GM18870 (cell line): ENCODE measurements around the gene RAX2.
"Not testable (repeated sequence)": the region's sequence is repeated elsewhere in the genome, so short reads cannot be mapped to it uniquely, and the experiment has no call there.

Experiments used
- ATAC-seq: cut with Tn5 transposase; IDR thresholded peaks from one replicate; pipeline ENCODE4 v1.9.1; 2021; ENCODE audit warnings: moderate library complexity; ENCODE audit not compliant: unreplicated experiment

Gene RAX2

DNA sequence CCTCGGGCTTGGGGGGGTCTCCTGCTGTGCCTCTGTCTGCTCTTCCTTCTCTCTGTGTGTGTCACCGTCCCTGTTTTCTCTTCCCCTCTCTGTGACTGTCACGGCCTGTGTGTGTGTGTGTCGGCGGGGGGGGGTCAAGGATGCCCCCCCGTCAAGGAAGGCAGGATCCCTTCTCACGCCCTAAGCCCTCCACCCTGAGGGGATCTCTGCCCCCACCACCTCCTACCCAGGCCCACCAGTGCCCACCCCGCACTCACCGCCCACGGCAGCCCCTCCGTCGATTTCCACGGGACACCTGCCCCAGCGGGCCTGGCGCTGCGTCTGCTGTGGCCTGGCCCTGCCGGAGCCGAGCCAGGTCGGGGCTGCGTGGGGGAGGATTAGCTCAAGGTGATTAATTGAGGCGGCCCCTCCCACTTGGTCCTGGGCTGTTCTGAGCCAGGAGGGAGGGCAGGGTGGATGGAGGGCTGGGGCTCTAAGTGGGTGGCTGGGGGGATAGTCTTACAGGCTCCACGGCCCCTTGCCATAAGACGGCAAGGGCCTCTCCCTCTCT lies at the start of gene RAX2:
TSS of gene RAX2 (minus strand) at position 323 of the 550 bp plus-strand sequence. CDS start 486 bp downstream, outside the sequence.
- ATAC-seq = no peak

DNA sequence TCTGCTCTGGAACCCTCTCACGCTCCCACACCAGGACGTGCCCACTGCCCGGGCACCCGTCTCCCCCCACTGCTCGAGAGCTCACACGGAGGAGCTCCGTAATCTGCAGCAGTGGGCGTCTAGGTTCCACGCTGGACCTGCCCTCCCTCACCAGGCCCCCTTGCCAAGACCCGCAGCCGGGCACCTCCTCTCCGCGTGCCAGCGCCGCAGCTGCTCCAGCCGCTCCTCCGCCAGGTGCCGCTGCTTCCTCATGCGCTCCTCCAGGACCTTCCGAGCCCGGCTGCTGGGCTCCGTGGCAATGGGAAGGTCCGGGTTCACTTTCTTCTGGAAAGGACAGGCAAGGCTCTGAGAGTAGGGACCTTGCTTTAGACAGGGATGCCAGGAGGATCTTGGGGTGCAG lies 49.1 kb upstream of the RAX2 start:
- ATAC-seq = no peak

DNA sequence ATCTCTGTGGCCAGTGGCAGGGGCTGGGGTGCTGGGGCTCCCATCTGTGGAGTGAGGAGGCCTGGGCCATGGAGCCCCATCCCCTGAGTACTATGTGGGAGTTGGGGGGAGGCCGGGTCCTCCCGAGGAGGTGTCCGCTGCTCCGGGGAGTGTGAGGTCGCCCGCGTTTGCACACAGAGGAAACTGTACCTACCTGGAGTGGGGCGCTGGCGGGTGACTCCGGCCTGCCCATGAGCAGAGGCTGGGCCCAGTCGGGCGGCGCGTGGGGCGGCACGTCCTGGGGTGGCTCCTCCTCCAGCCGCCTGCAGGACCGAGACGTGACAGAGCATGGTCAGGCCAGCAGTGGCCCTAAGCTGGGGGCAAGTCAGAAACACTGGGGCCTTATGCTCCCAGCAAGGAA lies 48.0 kb upstream of the RAX2 start:
- ATAC-seq = no peak

DNA sequence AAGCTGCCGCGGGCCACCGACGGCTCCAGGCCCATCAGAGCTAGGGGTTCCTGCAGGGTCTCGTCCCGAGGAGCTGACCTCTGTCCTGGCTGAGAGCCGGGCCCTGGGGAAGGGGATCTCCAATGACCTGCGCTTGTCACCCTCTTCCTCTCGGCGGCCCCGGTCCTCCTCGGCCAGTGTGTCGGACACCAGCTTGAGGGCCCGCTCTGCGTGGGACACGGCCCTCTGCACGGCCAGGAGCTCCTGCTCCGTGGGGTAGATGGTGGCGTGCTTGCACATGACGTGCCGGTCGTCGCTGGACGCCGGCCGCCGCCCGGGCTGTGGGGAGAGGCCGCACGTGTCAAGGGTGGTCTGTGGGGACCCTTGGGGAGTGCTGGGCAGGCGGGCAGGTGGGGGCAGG lies 46.9 kb upstream of the RAX2 start:
- no peak for ATAC-seq

DNA sequence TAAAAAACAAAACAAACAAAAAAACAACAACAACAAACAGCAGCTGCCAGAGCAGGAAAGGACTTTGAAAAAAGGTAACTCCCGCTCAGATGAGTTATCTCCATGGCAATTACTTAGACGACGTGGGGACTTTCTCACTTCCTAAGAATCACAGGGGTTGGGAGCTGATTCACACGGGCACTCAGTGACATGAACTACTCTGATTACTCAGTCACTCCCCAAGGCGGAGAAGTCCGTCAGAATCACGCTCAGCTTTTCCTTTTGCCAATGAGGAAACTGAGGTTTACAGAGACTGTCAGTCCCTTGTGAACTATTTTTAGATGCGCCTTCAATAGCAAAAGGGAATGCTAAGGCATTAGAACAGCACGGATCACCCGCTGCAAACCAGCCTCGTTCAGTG lies 46.4 kb upstream of the RAX2 start:
- ATAC-seq = no peak

DNA sequence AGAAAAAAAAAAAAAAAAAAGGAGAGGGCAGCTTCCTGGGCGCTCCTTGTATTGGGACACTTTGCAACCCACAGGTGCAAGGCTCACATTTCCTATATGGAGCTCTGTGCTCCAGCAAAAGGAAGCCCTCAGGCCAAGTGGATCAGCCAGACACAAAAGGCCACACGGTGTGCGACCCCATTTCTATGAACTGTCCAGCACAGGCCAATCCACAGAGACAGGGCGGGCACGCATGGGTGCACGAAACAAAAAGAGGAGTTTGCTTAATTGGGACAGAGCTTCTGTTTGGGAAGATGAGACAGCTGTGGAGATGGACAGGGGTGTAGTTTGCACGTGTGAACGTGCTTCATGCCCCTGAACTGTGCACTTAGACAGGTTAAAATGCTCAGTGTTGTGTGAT lies 45.7 kb upstream of the RAX2 start:
- no peak for ATAC-seq

DNA sequence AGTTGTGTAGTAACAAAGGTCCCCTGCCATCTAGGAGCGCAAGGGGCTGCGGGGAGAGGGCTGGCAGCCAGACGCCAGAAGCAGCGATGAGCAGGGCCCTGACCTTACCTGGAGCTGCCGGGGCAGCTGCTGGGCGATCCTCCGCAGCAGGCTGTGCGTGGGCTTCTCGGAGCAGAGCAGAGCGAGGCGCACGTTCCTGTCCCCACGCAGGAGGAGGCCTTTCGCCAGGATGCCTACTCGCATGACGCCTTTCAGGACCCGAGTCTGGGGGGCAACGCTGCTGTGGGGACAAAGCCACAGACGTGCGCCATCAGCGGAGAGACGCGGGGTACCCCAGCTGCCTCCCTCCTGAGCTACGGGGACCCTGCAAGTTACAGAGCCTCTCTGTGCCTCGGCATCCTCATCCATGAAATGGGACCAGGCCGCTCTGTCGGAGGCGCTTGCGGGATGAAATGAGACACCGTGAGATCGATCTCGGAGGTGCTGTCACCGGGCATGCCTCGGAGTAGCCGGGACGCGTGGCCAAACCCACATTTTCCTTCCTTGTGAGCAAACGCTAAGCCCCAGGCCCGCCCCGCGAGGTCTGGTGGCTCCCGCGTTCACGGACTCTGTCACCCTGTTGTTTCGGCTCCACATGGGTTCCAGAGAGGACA lies 44.7 kb upstream of the RAX2 start:
- no peak for ATAC-seq

DNA sequence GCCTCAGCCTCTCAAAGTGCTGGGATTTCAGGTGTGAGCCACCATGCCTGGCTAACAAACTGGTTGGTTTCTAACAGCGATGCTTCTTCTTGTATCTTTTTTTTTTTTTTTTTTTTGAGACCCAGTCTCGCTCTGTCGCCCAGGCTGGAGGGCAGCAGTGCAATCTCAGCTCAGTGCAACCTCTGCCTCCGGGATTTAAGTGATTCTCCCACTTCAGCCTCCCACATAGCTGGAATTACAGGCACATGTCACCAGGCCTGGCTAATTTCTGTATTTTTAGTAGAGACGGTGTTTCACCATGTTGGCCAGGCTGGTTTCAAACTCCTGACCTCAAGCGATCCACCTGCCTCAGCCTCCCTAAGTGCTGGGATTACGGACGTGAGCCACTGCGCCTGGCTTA lies 44.1 kb upstream of the RAX2 start:
- not testable (repeated sequence) for ATAC-seq

DNA sequence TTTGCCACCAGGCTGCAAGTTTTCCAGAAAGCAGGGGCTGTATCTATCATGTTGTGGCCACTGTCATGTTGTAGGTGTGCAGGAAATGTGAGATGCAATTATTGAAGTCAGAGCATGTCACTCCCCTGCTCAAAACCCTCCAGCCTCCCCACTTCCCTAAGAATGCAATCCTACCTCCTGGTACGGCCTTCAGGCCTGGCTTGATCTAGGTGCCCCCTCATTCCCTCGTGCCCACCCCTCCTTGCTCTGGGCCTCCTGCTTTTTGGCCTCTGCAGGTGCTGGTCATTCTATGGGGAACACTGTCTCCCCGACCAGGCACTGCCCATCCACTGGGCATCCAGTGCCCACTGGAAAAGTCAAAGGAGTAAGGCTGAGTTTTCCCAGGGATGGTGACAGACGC lies 42.6 kb upstream of the RAX2 start:
- ATAC-seq = no peak

DNA sequence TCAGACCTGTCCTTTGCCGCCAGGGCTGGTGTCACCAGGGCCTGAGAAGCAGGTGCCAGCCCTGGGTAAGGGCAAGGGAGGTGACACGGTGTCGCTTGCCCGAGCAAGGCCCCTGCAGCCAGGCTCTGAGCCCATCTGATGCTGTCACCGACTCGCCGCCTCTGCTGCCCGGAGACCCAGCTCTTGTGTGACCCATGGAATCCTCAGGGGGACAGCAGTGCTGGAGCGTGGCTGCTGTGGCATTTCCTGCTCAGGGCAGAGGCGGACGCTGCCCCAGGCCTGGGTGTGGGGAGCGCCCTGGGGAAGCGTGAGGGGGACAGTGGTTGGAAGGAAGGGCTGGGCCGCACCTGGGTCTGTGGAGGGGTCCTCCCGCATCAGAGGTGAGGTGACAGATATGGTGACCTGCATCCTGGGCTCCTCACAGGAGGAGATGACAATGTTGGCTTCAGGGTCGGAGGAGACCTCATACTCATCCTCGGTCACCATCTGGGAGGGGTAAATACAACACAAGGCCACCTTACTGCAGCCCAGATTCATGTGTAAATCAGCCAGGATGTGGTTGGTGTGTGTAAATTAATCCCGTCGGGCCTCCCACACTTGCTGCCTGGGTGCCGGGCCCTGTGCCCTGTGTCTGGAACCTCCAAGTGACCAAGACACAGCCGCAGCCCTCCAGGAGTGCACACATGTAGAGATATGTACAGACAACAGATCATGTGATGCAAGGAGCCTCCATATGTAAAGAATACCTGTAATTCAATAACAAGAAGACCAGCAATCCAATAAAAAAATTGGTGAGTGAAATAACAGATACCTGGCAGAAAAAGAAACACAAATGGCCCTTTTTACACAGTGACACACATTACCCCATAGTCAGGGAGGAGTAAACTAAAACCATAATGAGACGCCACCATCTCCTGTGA lies 41.7 kb upstream of the RAX2 start:
- no peak for ATAC-seq

DNA sequence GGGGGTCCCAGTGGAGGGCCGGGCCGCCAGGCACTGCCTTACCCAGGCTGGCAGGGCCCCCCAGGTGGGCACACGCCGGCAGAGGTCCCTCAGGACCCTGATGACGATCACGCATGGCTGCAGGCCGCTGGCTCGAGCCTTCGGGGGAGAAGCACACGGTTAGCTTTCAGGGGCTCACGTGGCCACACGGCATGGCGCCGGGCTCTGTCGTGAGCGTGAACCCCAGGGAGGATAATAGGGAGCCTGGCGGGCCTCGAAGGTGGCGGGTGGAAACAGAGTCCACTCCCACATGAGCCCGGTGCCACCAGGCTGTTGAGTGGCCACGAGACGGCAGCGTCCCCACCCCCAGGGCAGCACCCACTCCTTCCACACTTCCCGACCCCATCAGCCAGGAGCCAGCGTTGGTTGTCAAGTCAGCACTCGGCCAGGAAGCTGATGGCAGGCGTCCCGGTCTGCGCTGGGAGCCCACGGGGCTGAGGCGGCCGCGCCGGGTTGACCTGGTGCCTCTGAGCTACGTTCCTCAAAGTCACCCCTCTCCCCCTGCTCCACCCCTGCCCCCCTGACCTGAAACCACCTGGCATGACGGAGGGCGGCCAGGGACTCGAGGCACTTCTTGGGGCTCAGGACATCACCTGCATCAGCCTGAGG lies 38.8 kb upstream of the RAX2 start:
- no peak for ATAC-seq

DNA sequence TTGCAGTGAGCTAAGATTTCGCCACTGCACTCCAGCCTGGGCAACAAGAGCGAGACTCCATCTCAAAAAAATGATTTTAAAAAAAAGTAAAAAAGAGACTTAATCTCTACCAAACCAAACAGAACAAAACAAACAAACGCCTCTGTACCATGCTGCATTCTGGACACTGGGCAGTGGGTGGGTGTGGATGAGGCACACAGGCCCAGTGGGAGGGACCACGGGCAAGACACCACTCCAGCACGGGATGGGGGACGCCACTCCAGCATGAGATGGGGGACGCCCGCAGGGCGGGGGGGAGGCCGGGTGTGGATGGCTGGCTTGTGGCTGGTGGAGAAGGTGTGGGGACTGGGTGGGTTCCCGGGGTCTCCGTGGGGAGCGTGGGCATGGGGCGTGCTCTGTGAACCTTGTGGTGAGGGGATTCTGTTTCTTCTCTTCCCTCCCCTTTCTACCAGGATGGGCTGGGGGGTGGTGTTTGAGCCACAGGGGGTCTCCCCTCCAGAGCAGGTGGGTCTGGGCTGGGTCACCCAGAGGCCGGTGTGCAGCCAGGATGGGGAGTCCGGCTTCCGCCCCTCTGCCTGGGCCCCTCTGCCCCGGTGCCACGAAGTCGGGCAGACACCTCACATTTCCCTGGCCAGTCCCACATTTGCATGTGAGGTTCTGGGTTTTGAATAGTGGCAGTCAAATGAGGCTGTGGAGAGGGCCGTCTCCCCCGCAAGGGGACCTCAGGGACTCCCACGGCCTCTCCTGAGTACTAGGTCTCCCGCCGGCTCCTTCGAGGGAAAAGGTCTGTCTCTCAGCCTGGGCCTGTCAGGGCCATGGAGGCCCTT lies 38.1 kb upstream of the RAX2 start:
- ATAC-seq = no peak

DNA sequence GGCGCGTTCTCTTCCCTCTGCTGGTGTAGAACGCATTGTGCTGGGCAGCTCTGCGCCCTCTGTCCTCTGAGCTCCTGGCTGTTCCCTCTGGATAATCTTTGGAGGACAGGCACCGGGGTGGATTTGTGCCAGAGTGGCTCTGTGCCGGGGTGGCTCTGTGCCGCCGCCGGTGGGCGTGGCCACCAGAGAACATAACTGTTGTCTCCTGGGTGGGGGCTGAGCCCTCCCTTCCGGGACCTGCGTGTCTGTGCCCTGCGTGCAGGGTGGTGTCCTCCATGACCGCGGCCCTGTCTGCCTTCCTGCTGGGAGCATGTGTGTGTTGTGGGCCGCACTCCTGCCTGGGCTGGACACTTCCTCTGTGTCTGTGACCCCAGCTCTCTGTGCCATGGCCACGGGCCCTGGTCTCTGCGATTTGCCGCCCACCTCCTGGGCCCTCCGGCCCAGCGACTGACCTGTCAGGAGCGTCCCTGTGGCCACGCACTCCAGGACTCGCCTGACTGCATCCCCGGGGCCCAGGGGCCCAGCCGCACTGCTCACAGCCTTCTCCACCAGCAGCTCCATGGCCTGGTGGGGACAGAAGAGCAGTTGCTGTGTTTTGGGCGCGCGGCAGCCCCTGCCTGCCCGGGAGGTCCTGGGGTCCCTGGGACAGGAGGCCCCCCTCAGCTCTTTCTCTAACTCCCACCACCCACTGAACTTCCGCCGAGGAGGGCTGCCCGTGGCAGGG lies 36.6 kb upstream of the RAX2 start:
- no peak for ATAC-seq

DNA sequence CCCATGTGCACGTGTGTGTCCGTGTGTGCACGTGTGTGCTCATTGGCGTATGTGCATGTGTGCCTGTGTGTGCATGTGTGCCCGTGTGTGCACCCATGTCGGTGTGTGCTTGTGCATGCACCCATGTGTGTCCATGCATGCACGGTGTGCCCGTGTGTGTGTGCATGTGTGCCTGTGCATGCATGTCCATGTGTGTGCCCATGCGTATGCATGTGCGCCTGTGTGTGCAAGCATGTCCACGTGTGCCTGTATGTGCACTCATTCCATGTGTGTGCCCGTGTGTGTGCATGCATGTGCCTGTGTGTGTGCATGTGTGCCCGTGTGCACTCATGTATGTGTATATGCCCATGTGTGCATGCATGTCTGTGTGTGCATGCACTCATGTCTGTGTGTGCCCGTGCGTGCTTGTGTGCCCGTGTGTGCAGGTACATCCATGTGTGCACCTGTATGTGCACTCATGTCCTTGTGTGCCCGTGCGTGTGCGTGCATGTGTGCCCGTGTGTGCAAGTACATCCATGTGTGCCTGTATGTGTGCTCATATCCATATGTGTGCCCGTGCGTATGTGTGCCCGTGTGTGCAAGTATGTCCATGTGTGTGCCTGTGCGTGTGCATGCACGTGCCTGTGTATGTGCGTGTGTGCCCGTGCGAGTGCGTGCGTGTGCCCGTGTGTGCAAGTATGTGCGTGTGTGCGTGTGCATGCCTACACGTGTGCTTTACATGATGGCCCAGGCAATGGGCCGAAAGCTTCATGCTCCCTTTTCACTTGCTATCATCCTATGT lies 35.7 kb upstream of the RAX2 start:
- no peak for ATAC-seq

DNA sequence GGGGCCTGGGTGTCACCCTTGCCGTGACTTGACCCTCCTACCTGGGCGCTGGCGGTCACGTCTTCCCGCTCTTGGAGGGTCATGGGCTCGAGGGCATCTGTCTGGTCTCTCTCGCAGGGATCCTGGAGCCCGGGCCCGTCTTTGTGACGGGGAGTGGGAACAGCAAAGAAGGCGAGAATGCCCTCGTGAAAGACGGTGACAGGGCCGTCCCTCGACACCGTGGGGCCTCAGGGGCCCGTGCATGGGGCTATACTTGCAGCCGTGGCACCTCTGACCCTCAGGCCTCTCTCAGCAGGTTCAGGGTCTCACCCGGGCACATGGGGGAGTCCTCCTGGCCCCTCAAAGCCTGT lies 35.1 kb upstream of the RAX2 start:
- no peak for ATAC-seq

DNA sequence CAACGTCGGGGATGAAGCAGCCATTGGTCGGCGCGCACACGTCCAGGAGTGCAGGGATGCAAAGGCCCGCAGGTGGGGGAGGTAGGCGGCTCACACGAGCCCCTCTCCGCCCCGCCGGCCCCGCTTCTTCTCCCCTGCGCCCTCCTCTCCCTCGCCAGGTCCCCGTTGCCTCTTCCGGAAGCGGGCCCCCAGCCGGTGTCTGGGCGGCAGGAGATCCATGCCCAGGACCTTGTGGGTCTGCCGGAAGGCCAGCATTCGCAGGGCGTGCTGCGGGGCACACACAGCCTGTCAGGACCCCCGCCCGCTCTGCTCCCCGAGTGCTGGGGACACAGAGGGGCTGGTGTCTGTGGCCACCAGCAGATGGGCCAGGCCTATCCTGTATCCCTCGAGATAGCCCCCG lies 33.8 kb upstream of the RAX2 start:
- ATAC-seq = no peak

DNA sequence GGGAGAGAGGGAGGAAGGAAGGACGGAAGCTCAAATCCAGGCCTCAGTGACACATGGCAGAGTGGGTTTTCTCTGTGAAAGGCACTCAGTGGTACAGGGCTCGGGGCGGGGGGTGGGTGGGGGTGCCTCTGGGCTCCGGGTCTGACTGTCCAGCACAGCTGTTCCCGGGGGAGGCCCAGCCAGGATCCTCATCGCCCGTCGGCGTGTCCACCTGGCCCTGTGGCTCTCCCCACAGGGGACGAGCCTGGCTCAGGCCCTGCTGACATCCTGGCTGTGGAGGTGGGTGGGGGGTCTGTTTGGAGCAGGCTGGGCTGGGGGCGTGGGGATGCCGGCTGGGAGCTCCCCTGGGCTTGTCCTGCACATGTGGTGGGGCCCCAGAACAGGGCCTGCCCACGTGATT lies 32.4 kb upstream of the RAX2 start:
- ATAC-seq = no peak

DNA sequence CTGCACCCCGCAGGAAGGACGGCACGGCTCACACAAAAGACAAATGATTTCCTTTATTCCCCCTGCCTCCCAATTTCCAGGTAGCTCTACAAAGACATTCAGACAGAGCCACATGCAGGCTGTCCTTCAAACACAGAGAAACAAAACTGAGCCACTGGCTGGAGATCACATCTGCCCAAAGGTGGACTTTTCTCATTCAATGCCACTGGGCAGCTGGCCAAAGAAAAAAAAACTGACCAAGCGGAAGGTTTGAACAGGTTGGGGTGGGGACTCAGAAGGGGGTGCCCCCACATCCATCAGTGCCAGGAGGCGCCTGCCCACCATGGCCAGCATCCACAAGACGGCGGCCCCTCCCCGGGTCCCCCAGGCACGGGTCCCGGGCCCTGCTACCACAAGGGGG lies 32.0 kb upstream of the RAX2 start:
- no peak for ATAC-seq

DNA sequence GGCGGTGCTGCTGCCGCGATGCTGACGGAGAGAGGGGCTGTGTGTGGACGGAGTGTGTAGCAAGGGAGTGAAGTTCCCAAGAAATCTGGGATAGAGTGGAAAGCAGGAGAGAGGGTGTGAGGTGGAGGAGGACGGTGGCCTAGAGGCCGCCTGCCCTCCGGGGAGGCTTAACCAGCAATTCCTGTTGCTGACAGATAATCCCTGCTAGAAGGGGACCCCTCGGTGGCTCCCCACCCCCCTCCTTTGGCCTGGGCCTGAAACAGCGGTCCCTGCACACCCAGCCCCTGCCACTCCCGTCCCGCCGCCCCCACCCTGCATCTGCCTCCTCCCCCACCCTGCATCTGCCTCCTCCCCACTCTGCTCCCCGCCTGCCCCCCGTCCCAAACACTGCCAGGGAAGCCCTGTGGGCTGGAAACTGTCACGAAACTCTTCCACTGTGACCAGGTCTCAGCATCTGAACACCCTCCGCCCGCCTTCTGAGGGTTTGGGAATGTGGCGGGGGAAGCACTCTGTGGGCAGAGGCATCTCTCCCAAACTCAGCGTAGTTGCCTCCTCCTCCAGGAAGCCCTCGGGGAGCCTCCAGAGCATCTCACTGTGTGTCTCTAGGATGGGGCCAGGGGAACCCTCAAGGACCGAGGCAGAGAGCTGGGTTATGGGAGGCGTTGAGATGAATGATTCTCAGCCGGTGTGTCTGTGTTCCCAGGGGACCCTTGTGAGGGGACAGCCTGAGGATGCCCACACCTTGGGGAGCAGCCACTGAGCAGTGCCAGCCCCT lies 31.3 kb upstream of the RAX2 start:
- ATAC-seq = no peak
